Measurements from ENCODE around the gene PCNX2. TPM values are rescaled to one million over a fixed set of nuclear protein-coding genes. Genes with fewer than 3 reads are reported as not detected.

The PCNX2 gene
- total and polyA plus RNA-seq, 2 of the 8 experiments (the other 6 are each of a cell fraction or from before 2014, with no cell fraction given) = 46.1 to 57.6 TPM

GRCh38 chr1:232990176-232991128 lies 305.1 kb downstream of the PCNX2 start:
- no peak overlapping the region for H2AFZ ChIP-seq (ENCODE audit: low read length)

More at GRCh38 chr1:232990176-232991128, 305.1 kb downstream of the PCNX2 start:
- H3K9me3 ChIP-seq (ENCODE audit: insufficient read depth in 2 of 2, low read depth in 1 of 2, low read length in 1 of 2) = peaks cover 10 to 18% of the 10 kb centered on the region in 2 experiments
- H2AK5ac ChIP-seq (ENCODE audit: low read depth, low read length) = no peak overlapping the region
- H2BK120ac ChIP-seq (replicated peaks; ENCODE audit: low read depth, low read length) = no peak overlapping the region
- WGBS, 2 experiments (ENCODE audit: extremely low coverage in 1 of 2, insufficient coverage in 1 of 2, insufficient read length in 1 of 2, insufficient replicate concordance in 2 of 2, low coverage in 1 of 2, low lambda C conversion rate in 2 of 2, missing lambda C conversion rate in 1 of 2) = 84% methylated on average over 19 of the region's 20 CpGs; no CpG with 5 or more reads in 1 of the 2 experiments
- H3K4ac ChIP-seq (replicated peaks; ENCODE audit: insufficient read length, low read depth, low read length) = no peak overlapping the region
- no peak overlapping the region for H2BK5ac ChIP-seq (ENCODE audit: low read depth, low read length)
- peaks cover 0 to 31% (median 7%) of the 10 kb centered on the region in 4 experiments; a peak in 5 of 8 replicates for H3K36me3 ChIP-seq (ENCODE audit: control insufficient read depth in 2 of 4, insufficient read depth in 4 of 4, low read length in 3 of 4)
- no peak overlapping the region for H4K91ac ChIP-seq (replicated peaks; ENCODE audit: insufficient read length, low read length)
- no peak overlapping the region for H2BK12ac ChIP-seq (ENCODE audit: low read depth, low read length)
- no peak overlapping the region for H3K27ac ChIP-seq (ENCODE audit: low read depth, low read length)
- H3K4me3 ChIP-seq (ENCODE audit: extremely low read depth in 1 of 4, insufficient read depth in 2 of 4, low read depth in 3 of 4, low read length in 4 of 4) = no peak overlapping the region
- H2BK20ac ChIP-seq (ENCODE audit: low read length) = no peak overlapping the region
- H2BK15ac ChIP-seq (ENCODE audit: low read length) = no peak overlapping the region
- TF ChIP-seq RAD21 (IDR thresholded peaks at IDR 0.05 in 1 of 2, conservative IDR thresholded peaks at IDR 0.05 in 1 of 2; ENCODE audit: low read depth in 2 of 2, low read length in 2 of 2) (peak; percentile 3 to 30; a peak in 1 of 4 replicates), EZH2 (IDR thresholded peaks at IDR 0.05; ENCODE audit: low read depth, low read length, severe bottlenecking) (no peak), POU5F1 (IDR thresholded peaks at IDR 0.05; ENCODE audit: low read depth, low read length) (no peak)
- POLR2A ChIA-PET (ENCODE audit: partially characterized antibody) = interaction anchor here (1.2 kb wide), 1 partner anchor 9 kb away, joined by 4 read pairs; no protein-coding TSS in a partner anchor
- H3K27me3 ChIP-seq (replicated peaks in 1 of 4; ENCODE audit: control insufficient read depth in 3 of 4, extremely low read depth in 1 of 4, insufficient read depth in 3 of 4, low read length in 3 of 4) = no peaks in the 10 kb centered on the region
- H4K5ac ChIP-seq (ENCODE audit: insufficient read length, low read depth, low read length) = no peak overlapping the region
- no peak overlapping the region; the same call in 1 of the 2 replicates for H4K8ac ChIP-seq (ENCODE audit: extremely low read depth, insufficient read depth, low read length)
- H4K20me1 ChIP-seq (replicated peaks in 1 of 2; ENCODE audit: control insufficient read depth in 1 of 2, insufficient read depth in 2 of 2, low read length in 2 of 2) = no peaks in the 10 kb centered on the region
- no peaks in the 10 kb centered on the region for H3K23me2 ChIP-seq (ENCODE audit: low read depth, low read length)
- H3K4me2 ChIP-seq (ENCODE audit: insufficient read depth in 1 of 2, low read depth in 2 of 2, low read length in 2 of 2) = no peak overlapping the region
- H3K79me1 ChIP-seq (ENCODE audit: low read depth, low read length) = no peaks in the 10 kb centered on the region
- no peaks in the 10 kb centered on the region for H3K4me1 ChIP-seq (replicated peaks in 1 of 4; ENCODE audit: control insufficient read depth in 3 of 4, insufficient read depth in 4 of 4, low read length in 3 of 4)
- no peak overlapping the region for H3K23ac ChIP-seq (ENCODE audit: insufficient read length)
- no peak overlapping the region for H3K56ac ChIP-seq (replicated peaks; ENCODE audit: insufficient read length, low read depth, low read length)
- no peaks in the 10 kb centered on the region for H3K79me2 ChIP-seq (ENCODE audit: control insufficient read depth in 1 of 2, insufficient read depth in 2 of 2, low read length in 2 of 2)
- no peak overlapping the region for H3K18ac ChIP-seq (ENCODE audit: extremely low read depth, low read length)
- H3K14ac ChIP-seq (ENCODE audit: insufficient read length) = no peak overlapping the region
- CTCF ChIA-PET (ENCODE audit: partially characterized antibody) = interaction anchor here (0.8 to 2.1 kb wide), 5 partner anchors 9 to 37 kb away, joined by 3 to 5 read pairs (median 3); no protein-coding TSS in a partner anchor
- DNase-seq (ENCODE audit: low read depth in 1 of 2, low spot score in 2 of 2) = no peak
- FAIRE-seq = no peak
- H3K9ac ChIP-seq (replicated peaks in 1 of 4; ENCODE audit: extremely low read depth in 1 of 4, low read depth in 3 of 4, low read length in 3 of 4) = no peak overlapping the region
